Breast epithelium (tissue), 4 donors: ENCODE results near the gene PLD6. TPM values are rescaled to one million over a fixed set of nuclear protein-coding genes. Genes with fewer than 3 reads are reported as not detected.
"Not testable (repeated sequence)": the region's sequence is repeated elsewhere in the genome, so short reads cannot be mapped to it uniquely, and the experiment has no call there.

Experiments
- DNase-seq, 2 donors: peaks; one replicate each; pipeline ENCODE4 v3.0.0-alpha.2; 2019; ENCODE audit warnings: low spot score in 2 of 2
- H3K27ac ChIP-seq, 2 donors: fragments of 200-600 bp; sonication (generic) in 1 of 2; one replicate each; pipeline ENCODE4 v1.5.1; 2016 to 2019; ENCODE audit warnings: mild to moderate bottlenecking in 1 of 2
- H3K27me3 ChIP-seq, 2 donors: fragments of 200-600 bp; sonication (generic) in 1 of 2; one replicate each; pipeline versions ENCODE4 v1.5.1 to v1.6.0; 2017 to 2019; ENCODE audit warnings: control low read depth in 1 of 2, mild to moderate bottlenecking in 1 of 2
- H3K36me3 ChIP-seq: fragments of 200-600 bp; one replicate; pipeline ENCODE4 v1.5.1; 2019
- H3K4me1 ChIP-seq, 2 donors: fragments of 200-600 bp; sonication (generic); one replicate each; pipeline ENCODE4 v1.5.1; 2016 to 2019; ENCODE audit warnings: control low read depth in 1 of 2
- H3K4me3 ChIP-seq, 3 donors: fragments of 200-600 bp; sonication (generic); 1 replicate in 2 of 3; 2 replicates in 1 of 3; pipeline ENCODE4 v1.5.1; 2016 to 2019; ENCODE audit warnings: mild to moderate bottlenecking in 3 of 3, moderate library complexity in 2 of 3
- H3K9me3 ChIP-seq, 2 donors: fragments of 200-600 bp; sonication (generic) in 1 of 2; one replicate each; pipeline ENCODE4 v1.5.1; 2016 to 2019; ENCODE audit warnings: control low read depth in 1 of 2
- POLR2A ChIP-seq: fragments of 450-650 bp; IDR thresholded peaks from one replicate; pipeline ENCODE4 v1.6.1; 2016; ENCODE audit warnings: antibody characterized with exemption, mild to moderate bottlenecking, moderate library complexity
- POLR2AphosphoS5 ChIP-seq, 3 donors: sonication (generic); formaldehyde crosslinking; IDR thresholded peaks; one replicate each; pipeline ENCODE4 v1.6.1; 2017; ENCODE audit warnings: antibody characterized with exemption in 3 of 3
- intact Hi-C: fragments of 100-400 bp; cut with DNase I; formaldehyde crosslinking; loops from one replicate; pipeline ENCODE4 v1.15.1; 2023; ENCODE audit warnings: low total_unique reads
- total RNA-seq, 3 donors: library from RNA; depleted of rRNA; stranded (reverse); fragments of >200 nt; gene quantifications; one replicate each; pipeline ENCODE4 v1.1.0, GENCODE V29; 2016
- TF ChIP-seq, protein P1 (sequence below), 3 donors: fragments of 450-650 bp; IDR thresholded peaks; one replicate each; pipeline ENCODE4 v1.5.1; 2016 to 2017; ENCODE audit warnings: antibody characterized with exemption in 3 of 3, mild to moderate bottlenecking in 3 of 3, moderate library complexity in 3 of 3

The PLD6 gene
- total RNA-seq, 3 donors from 2014 or later, result 2.9 to 4.0 (median 3.8) TPM

- TF ChIP-seq, protein P1, sequence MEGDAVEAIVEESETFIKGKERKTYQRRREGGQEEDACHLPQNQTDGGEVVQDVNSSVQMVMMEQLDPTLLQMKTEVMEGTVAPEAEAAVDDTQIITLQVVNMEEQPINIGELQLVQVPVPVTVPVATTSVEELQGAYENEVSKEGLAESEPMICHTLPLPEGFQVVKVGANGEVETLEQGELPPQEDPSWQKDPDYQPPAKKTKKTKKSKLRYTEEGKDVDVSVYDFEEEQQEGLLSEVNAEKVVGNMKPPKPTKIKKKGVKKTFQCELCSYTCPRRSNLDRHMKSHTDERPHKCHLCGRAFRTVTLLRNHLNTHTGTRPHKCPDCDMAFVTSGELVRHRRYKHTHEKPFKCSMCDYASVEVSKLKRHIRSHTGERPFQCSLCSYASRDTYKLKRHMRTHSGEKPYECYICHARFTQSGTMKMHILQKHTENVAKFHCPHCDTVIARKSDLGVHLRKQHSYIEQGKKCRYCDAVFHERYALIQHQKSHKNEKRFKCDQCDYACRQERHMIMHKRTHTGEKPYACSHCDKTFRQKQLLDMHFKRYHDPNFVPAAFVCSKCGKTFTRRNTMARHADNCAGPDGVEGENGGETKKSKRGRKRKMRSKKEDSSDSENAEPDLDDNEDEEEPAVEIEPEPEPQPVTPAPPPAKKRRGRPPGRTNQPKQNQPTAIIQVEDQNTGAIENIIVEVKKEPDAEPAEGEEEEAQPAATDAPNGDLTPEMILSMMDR (IDR thresholded peaks at IDR 0.05), result no peak
- TF ChIP-seq POLR2A, result no peak
- no peak for TF ChIP-seq POLR2AphosphoS5 (IDR thresholded peaks at IDR 0.05)
- H3K4me1 ChIP-seq, result no peaks in the 10 kb centered on the region
These were observed 7.9 kb downstream of the PLD6 start for GRCh38 chr17:17198281-17198680.

GRCh38 chr17:17196776-17197175 is 9.4 kb downstream of the PLD6 start:
- intact Hi-C loops, result no loop called here
- H3K27me3 ChIP-seq, result no peaks in the 10 kb centered on the region
- DNase-seq, result no peak
- H3K9me3 ChIP-seq, result no peaks in the 10 kb centered on the region
- no peaks in the 10 kb centered on the region for H3K4me1 ChIP-seq
- H3K4me3 ChIP-seq, result no peak overlapping the region
- H3K36me3 ChIP-seq, result no peaks in the 10 kb centered on the region
- no peak overlapping the region for H3K27ac ChIP-seq
- TF ChIP-seq POLR2A (no peak), POLR2AphosphoS5 (IDR thresholded peaks at IDR 0.05) (no peak)
- TF ChIP-seq, protein P1 (IDR thresholded peaks at IDR 0.05), result no peak

More at GRCh38 chr17:17198281-17198680, 7.9 kb downstream of the PLD6 start:
- H3K27ac ChIP-seq, result no peak overlapping the region
- no peaks in the 10 kb centered on the region for H3K27me3 ChIP-seq
- H3K9me3 ChIP-seq, result no peaks in the 10 kb centered on the region
- no peaks in the 10 kb centered on the region for H3K36me3 ChIP-seq
- no peak for DNase-seq
- no peak overlapping the region for H3K4me3 ChIP-seq
- intact Hi-C loops, result no loop called here

- H3K27me3 ChIP-seq, H3K4me3 ChIP-seq, intact Hi-C loops, H3K27ac ChIP-seq, H3K36me3 ChIP-seq, H3K4me1 ChIP-seq, DNase-seq, H3K9me3 ChIP-seq: not testable (repeated sequence)
These were observed 10.7 kb downstream of the PLD6 start for GRCh38 chr17:17195466-17195865.

DNA sequence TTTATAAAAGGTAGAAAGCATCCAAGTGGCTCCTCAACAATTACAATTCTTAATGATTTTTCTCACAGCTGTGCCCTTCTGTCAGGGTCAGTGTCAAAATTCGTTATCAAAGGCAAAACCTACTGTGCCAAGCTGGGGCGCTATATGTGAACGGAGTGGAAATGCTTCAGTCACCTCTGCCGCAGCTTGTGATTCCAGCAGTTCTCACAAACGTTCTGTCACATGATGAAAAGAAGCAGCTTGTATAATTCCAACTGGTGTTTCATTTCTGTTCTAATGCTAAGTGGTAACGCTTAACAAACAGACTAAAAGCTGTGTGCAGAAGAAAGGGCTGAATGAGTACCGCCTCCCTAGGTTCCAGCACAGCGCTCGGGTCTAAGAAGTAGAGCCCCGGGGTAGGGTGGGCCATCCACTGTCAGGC is 14.2 kb downstream of the PLD6 start:
- no peak for DNase-seq
- H3K36me3 ChIP-seq, result no peaks in the 10 kb centered on the region
- H3K4me3 ChIP-seq, result no peak overlapping the region
- no peaks in the 10 kb centered on the region for H3K9me3 ChIP-seq
- intact Hi-C loops, result no loop called here
- TF ChIP-seq, protein P1 (IDR thresholded peaks at IDR 0.05), result no peak
- no peak for TF ChIP-seq POLR2A
- no peak for TF ChIP-seq POLR2AphosphoS5 (IDR thresholded peaks at IDR 0.05)
- H3K4me1 ChIP-seq, result peaks cover 0 to 7% of the 10 kb centered on the region in 2 donors
- H3K27ac ChIP-seq, result no peak overlapping the region
- no peaks in the 10 kb centered on the region for H3K27me3 ChIP-seq

GRCh38 chr17:17191346-17191792 is 14.8 kb downstream of the PLD6 start:
- H3K4me3 ChIP-seq, result no peak overlapping the region
- intact Hi-C loops, result no loop called here

More at GRCh38 chr17:17191346-17191792, 14.8 kb downstream of the PLD6 start:
- TF ChIP-seq POLR2A, result no peak
- no peak for TF ChIP-seq POLR2AphosphoS5 (IDR thresholded peaks at IDR 0.05)
- TF ChIP-seq, protein P1 (IDR thresholded peaks at IDR 0.05), result no peak
- H3K36me3 ChIP-seq, result no peaks in the 10 kb centered on the region
- no peak overlapping the region for H3K27ac ChIP-seq
- H3K9me3 ChIP-seq, result no peaks in the 10 kb centered on the region
- DNase-seq, result no peak
- H3K4me1 ChIP-seq, result peaks cover 0 to 7% of the 10 kb centered on the region in 2 donors
- H3K27me3 ChIP-seq, result no peaks in the 10 kb centered on the region
